Brain microvascular endothelial cell (primary cell): ENCODE measurements around the gene FNBP1.

Experiments used
- DNase-seq: peaks from one replicate; pipeline ENCODE4 v3.0.0-alpha.2; 2020
- H3K27ac ChIP-seq: fragments of 250-450 bp; sonication (Bioruptor Pico); 2 replicates; pipeline ENCODE4 v1.5.1; 2020; ENCODE audit warnings: mild to moderate bottlenecking, moderate library complexity
- H3K27me3 ChIP-seq: fragments of 250-450 bp; sonication (Bioruptor Pico); replicated peaks from 2 replicates; pipeline ENCODE4 v1.5.1; 2020; ENCODE audit warnings: mild to moderate bottlenecking
- H3K36me3 ChIP-seq: fragments of 250-450 bp; sonication (Bioruptor Pico); replicated peaks from 2 replicates; pipeline ENCODE4 v1.5.1; 2020; ENCODE audit warnings: mild to moderate bottlenecking
- H3K4me3 ChIP-seq: 2 replicates; pipeline ENCODE4 v1.5.1; 2011; ENCODE audit warnings: low read depth, mild to moderate bottlenecking, control low read depth, low read length, moderate library complexity
- in situ Hi-C: cut with HindIII; loops from 2 replicates; pipeline ENCODE4 v1.10.0; 2017; ENCODE audit warnings: low sequenced_read_pairs, low pct_ligation_motif_present
- TF ChIP-seq, protein P1 (sequence below): IDR thresholded peaks from 2 replicates; pipeline ENCODE4 v1.5.1; 2011; ENCODE audit warnings: low read depth, mild to moderate bottlenecking, moderate library complexity, low read length, control low read depth, inconsistent platforms; ENCODE audit errors: missing control alignments

FNBP1 gene

DNA sequence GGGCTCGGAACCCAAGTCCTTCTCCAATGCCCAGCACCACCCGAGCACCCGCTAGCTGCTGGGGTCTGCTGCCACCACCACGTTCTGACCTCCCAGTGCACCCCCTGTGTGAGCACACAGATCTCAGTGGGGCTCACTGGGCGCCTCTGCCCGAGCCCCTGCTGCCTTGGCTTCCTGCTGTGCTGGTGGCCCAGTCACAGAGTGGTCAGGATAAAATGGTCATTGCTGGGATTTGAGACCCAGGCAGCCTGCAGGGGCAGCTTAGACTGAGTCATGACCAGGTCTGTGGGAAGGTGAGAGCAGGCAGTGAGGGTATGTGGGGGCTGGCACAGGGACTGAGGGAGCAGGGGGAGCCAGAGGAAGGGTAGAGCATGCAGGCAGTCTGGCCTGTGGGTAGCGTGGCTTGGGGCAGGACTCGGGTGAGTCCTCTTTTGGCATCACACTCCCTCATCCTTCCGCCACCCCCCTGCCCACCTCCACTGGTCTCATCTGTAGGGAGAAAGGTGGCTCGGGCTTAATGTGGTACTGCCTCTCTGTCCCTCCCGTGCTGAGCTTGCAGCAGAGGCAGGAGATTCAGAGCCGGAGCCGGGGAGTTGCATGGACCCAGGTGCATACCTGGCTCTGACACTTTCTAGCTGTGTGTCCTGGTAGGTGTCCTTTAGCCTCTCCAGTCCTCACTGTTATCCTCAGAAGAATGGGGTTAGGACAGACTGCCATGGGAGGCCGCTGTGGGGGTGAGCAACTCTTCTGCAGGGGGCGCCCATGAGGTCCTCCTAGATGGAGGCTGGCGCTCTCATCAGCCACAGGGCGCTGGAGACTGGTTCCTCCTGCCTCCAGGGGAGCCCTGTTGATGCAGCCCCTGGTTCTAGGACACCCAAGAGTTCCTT, 175.6 kb downstream of the FNBP1 start:
- in situ Hi-C loops: no loop called here
- no peak overlapping the region for H3K4me3 ChIP-seq
- TF ChIP-seq, protein P1, sequence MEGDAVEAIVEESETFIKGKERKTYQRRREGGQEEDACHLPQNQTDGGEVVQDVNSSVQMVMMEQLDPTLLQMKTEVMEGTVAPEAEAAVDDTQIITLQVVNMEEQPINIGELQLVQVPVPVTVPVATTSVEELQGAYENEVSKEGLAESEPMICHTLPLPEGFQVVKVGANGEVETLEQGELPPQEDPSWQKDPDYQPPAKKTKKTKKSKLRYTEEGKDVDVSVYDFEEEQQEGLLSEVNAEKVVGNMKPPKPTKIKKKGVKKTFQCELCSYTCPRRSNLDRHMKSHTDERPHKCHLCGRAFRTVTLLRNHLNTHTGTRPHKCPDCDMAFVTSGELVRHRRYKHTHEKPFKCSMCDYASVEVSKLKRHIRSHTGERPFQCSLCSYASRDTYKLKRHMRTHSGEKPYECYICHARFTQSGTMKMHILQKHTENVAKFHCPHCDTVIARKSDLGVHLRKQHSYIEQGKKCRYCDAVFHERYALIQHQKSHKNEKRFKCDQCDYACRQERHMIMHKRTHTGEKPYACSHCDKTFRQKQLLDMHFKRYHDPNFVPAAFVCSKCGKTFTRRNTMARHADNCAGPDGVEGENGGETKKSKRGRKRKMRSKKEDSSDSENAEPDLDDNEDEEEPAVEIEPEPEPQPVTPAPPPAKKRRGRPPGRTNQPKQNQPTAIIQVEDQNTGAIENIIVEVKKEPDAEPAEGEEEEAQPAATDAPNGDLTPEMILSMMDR: peak; percentile 10
- H3K27ac ChIP-seq: no peak overlapping the region
- DNase-seq: no peak
- H3K27me3 ChIP-seq: no peaks in the 10 kb centered on the region
- H3K36me3 ChIP-seq: peaks cover 19% of the 10 kb centered on the region

- no peaks in the 10 kb centered on the region for H3K27me3 ChIP-seq
- in situ Hi-C loops: no loop called here
- H3K27ac ChIP-seq: no peak overlapping the region
- no peak overlapping the region for H3K4me3 ChIP-seq
- TF ChIP-seq, protein P1: no peak
- no peak for DNase-seq
- H3K36me3 ChIP-seq: peaks cover 25% of the 10 kb centered on the region
Observed at GRCh38 chr9:129866394-129867135, 176.4 kb downstream of the FNBP1 start.

DNA sequence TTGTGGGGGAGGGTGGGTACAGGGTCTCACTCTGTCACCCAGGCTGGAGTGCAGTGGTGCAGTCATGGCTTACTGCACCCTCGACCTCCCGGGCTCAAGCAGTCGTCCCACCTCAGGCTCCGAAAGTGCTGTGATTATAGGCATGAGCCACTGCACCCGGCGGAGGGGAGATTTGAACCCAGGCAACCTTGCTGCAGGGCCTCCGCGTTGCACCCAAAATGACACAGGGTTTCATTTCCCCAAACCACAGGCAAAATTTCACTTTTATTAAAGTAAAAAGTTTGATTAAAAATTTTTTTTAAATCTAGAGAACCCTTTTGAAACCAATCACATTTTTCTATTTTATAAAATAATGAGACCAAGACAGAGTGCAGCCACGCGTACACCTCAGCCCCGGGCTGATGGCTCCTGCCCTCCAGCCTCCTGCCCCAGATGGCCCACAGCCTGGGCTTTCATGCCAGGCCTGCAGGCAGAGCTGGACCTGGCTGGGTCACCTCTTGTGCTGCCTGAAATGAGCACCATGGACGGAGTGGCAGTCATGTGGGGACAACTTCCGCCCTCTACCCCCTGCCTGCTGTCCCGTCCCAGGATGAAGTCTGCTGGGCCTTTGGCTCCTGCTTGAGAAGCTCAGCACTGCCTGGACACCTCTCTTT, 177.2 kb downstream of the FNBP1 start:
- TF ChIP-seq, protein P1: no peak
- H3K4me3 ChIP-seq: no peak overlapping the region
- peaks cover 32% of the 10 kb centered on the region for H3K36me3 ChIP-seq
- no peaks in the 10 kb centered on the region for H3K27me3 ChIP-seq
- in situ Hi-C loops: no loop called here
- DNase-seq: no peak
- no peak overlapping the region for H3K27ac ChIP-seq

DNA sequence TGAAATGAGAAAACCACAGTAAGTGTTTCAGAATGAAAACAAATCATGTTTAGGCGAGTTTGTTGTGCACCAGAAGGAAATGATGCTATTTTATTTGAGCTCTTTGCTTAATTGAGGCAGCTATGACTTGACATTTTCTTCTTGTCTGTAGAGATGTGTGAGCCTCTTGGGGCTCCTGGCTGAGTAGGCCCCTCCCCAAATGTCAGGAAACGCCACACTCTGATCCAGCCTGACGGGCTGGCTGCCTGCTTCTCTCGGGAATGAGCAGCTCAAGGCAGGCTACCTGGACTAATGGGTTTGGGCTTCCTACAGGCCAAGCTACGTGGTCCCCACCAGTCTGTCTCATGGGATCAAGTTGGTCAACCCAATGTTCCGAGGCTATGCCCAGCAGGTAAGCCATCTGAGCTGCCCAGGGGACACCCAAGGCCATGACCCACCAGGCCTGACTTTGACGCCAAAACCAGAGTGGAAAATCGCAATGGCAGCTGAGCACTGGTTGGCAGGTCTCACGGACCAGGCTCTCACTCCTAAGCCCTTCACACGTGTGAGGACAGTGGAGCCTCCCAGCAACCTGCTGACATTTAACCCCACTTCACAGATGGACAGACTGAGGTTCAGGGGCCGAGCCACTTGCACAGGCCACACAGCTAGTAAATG, 177.9 kb downstream of the FNBP1 start:
- in situ Hi-C loops: no loop called here
- H3K36me3 ChIP-seq: peaks cover 35% of the 10 kb centered on the region
- DNase-seq: no peak
- no peak overlapping the region for H3K27ac ChIP-seq
- TF ChIP-seq, protein P1: no peak
- H3K27me3 ChIP-seq: no peaks in the 10 kb centered on the region
- no peak overlapping the region for H3K4me3 ChIP-seq

DNA sequence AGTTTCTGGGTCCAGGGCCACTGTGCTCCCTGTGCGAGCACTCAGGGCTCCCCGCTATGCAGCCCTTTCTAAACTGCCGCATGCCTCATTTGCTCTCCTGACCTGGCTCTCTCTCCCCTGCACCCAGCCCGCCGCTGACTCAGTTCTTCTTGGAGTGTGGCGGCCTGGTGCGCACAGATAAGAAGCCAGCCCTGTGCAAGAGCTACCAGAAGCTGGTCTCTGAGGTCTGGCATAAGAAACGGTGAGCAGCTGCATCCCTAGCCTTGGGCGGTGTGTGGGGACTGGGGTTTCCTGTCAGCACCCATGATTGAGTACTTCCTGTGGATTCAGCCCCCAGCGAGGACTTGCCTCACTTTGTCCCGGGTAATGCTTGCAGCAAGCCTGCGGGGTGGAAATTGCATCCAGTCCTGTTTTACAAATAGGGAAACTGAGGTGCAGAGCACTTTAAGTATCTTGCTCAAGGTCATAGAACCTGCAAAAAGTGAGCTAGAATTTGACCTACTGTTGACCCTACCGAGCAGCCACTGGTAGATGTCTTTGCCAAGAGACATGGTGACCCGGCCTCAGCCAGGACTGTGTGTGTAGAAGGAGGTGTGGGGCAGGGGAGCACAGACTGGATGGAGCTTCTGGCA, 179.8 kb downstream of the FNBP1 start:
- Histone ChIP-seq H3K27ac (no peak overlapping the region), H3K27me3 (no peaks in the 10 kb centered on the region), H3K4me3 (no peak overlapping the region), H3K36me3 (peaks cover 39% of the 10 kb centered on the region)
- TF ChIP-seq, protein P1: no peak
- in situ Hi-C loops: no loop called here
- DNase-seq: peak; percentile 72
